Immature natural killer cell (primary cell): ENCODE data around the gene ACO2. TPM values are rescaled to one million over a fixed set of nuclear protein-coding genes. Genes with fewer than 3 reads are reported as not detected.

ENCODE experiments used
- DNase-seq, 3 donors: peaks; one replicate each; pipeline ENCODE4 v3.0.0; 2022; ENCODE audit warnings: mixed read lengths in 1 of 3
- H3K27ac Mint-ChIP-seq, 6 donors: one replicate each; pipeline ENCODE4 v1.8.0; 2020; ENCODE audit warnings: mixed read lengths in 6 of 6, mild to moderate bottlenecking in 5 of 6, inconsistent platforms in 4 of 6, moderate library complexity in 3 of 6
- H3K27me3 Mint-ChIP-seq, 3 donors: one replicate each; pipeline ENCODE4 v1.8.0; 2020 to 2021; ENCODE audit warnings: low read depth in 3 of 3, mild to moderate bottlenecking in 3 of 3, mixed read lengths in 3 of 3, moderate library complexity in 3 of 3, inconsistent platforms in 1 of 3
- H3K36me3 Mint-ChIP-seq, 3 donors: one replicate each; pipeline ENCODE4 v1.8.0; 2020; ENCODE audit warnings: mixed read lengths in 3 of 3, inconsistent platforms in 2 of 3, mild to moderate bottlenecking in 2 of 3
- H3K4me1 Mint-ChIP-seq, 2 donors: one replicate each; pipeline ENCODE4 v1.8.0; 2020; ENCODE audit warnings: inconsistent platforms in 2 of 2, mild to moderate bottlenecking in 2 of 2, mixed read lengths in 2 of 2, moderate library complexity in 1 of 2
- H3K4me3 Mint-ChIP-seq, 5 donors: one replicate each; pipeline ENCODE4 v1.8.0; 2020; ENCODE audit warnings: mild to moderate bottlenecking in 5 of 5, mixed read lengths in 5 of 5, inconsistent platforms in 3 of 5, moderate library complexity in 3 of 5
- H3K9me3 Mint-ChIP-seq, 6 donors: one replicate each; pipeline ENCODE4 v1.8.0; 2020; ENCODE audit warnings: mild to moderate bottlenecking in 6 of 6, mixed read lengths in 6 of 6, inconsistent platforms in 4 of 6, moderate library complexity in 3 of 6
- polyA plus RNA-seq, 3 donors: library from polyadenylated mRNA; unstranded; fragments of 300-500 nt; fragmentation: Illumina TruSeq; gene quantifications; one replicate each; pipeline ENCODE4 v1.2.3, GENCODE V29; 2021

The ACO2 gene
- polyA plus RNA-seq, 3 donors from 2014 or later = 77.1 to 115 (median 111) TPM

GRCh38 chr22:41526830-41527799 lies 58.2 kb downstream of the ACO2 start:
- Mint-ChIP-seq H3K36me3 (peaks cover 4 to 7% (median 4%) of the 10 kb centered on the region in 3 donors), H3K4me3 (no peak overlapping the region)

GRCh38 chr22:41528132-41528766 lies 59.3 kb downstream of the ACO2 start:
- no peak for DNase-seq
- H3K4me3 Mint-ChIP-seq = no peak overlapping the region
- peaks cover 4 to 7% (median 4%) of the 10 kb centered on the region in 3 donors for H3K36me3 Mint-ChIP-seq
- H3K4me1 Mint-ChIP-seq = peaks cover 0 to 9% of the 10 kb centered on the region in 2 donors
- no peaks in the 10 kb centered on the region for H3K9me3 Mint-ChIP-seq
- H3K27me3 Mint-ChIP-seq = peaks cover 0 to 4% (median 0%) of the 10 kb centered on the region in 3 donors
- H3K27ac Mint-ChIP-seq = peak overlapping the region in 2 of 6 donors; percentile 58 to 73

More at GRCh38 chr22:41526830-41527799, 58.2 kb downstream of the ACO2 start:
- peak; percentile 54 to 64 (median 55) for DNase-seq
- Mint-ChIP-seq H3K27ac (no peak overlapping the region), H3K4me1 (peaks cover 0 to 12% of the 10 kb centered on the region in 2 donors), H3K27me3 (peaks cover 0 to 3% (median 0%) of the 10 kb centered on the region in 3 donors), H3K9me3 (no peaks in the 10 kb centered on the region)

DNA sequence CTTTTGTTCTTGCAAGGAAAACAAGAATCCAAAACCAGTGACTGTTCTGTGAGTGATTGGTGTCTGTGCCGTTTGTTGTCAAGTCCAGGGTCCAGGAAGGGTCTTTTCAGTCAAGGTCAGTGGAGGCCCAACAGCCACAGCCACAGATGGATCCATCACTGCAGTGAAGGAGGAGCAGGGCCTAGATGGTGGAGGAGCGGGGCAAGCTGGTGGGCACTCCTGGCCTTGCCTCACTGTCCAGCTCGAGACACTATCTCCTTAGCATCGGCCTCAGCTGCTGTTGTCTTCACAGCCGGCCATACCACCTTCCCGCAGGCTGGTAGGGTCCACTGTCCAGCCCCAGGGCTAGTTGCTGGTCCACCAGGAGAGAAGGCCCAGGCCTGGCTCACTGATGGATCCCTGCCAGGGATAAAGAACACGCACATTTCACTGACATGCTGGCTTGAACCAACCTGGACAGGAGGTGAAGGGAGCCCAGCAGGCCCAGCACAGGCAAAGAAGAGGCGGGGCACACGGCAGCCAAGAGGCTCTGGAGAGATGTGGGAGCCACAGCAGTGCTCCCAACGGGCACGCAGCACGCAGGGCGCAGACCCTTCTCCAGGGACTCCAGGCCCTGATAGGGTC lies 60.1 kb downstream of the ACO2 start:
- H3K9me3 Mint-ChIP-seq = no peaks in the 10 kb centered on the region
- no peak for DNase-seq
- peak overlapping the region in 3 of 6 donors; percentile 58 to 73 (median 70) for H3K27ac Mint-ChIP-seq
- H3K27me3 Mint-ChIP-seq = peaks cover 0 to 7% (median 0%) of the 10 kb centered on the region in 3 donors
- H3K36me3 Mint-ChIP-seq = peaks cover 4 to 7% (median 4%) of the 10 kb centered on the region in 3 donors
- H3K4me3 Mint-ChIP-seq = no peak overlapping the region
- peaks cover 0 to 9% of the 10 kb centered on the region in 2 donors for H3K4me1 Mint-ChIP-seq

GRCh38 chr22:41530890-41531714 lies 62.2 kb downstream of the ACO2 start:
- DNase-seq = no peak
- no peaks in the 10 kb centered on the region for H3K9me3 Mint-ChIP-seq
- peak overlapping the region in 1 of 6 donors; percentile 69 for H3K27ac Mint-ChIP-seq
- peaks cover 0 to 7% (median 1%) of the 10 kb centered on the region in 3 donors for H3K27me3 Mint-ChIP-seq
- no peak overlapping the region for H3K4me3 Mint-ChIP-seq
- H3K36me3 Mint-ChIP-seq = peaks cover 4 to 7% (median 4%) of the 10 kb centered on the region in 3 donors
- peaks cover 0 to 1% of the 10 kb centered on the region in 2 donors for H3K4me1 Mint-ChIP-seq

DNA sequence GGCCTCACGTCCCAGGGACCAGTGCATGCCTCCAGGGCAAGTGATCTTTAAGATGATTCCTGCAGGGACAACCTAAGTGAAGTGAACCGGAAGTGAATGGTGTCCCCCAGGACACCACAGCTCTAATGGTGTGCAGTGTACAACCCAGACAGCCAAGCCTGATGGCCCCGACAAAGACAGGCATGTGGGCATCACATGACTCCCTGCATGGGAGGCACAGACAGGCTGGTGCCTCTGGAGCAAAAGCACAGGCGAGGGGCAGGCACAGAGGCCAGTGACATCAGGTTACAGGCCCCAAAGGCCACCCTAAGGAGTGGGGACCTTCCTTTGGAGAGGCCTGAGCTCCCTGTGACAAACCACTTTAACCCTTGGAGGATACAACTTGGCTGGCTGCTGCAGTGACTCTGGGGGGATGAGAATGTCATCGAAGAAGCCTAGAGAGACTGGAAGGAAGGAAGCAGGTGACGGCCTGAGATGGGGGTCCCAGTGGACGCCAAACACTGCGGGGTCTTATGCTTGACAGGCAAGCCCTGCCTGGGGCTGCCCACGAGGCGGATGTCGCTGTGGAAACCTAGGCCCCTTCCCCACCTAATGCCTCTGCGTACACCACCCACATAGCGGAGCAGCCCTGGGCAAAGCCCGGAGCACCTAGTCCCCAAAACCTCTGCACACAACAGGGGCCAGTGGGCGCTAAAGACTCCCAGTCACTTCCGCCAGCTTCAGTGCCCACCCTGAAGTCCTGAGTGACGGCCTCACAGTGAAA lies 63.0 kb downstream of the ACO2 start:
- H3K4me3 Mint-ChIP-seq = no peak overlapping the region
- peaks cover 4 to 7% (median 4%) of the 10 kb centered on the region in 3 donors for H3K36me3 Mint-ChIP-seq
- peak overlapping the region in 1 of 6 donors; percentile 69 for H3K27ac Mint-ChIP-seq
- no peaks in the 10 kb centered on the region for H3K9me3 Mint-ChIP-seq
- H3K27me3 Mint-ChIP-seq = peaks cover 0 to 7% (median 1%) of the 10 kb centered on the region in 3 donors
- H3K4me1 Mint-ChIP-seq = no peaks in the 10 kb centered on the region
- no peak for DNase-seq

DNA sequence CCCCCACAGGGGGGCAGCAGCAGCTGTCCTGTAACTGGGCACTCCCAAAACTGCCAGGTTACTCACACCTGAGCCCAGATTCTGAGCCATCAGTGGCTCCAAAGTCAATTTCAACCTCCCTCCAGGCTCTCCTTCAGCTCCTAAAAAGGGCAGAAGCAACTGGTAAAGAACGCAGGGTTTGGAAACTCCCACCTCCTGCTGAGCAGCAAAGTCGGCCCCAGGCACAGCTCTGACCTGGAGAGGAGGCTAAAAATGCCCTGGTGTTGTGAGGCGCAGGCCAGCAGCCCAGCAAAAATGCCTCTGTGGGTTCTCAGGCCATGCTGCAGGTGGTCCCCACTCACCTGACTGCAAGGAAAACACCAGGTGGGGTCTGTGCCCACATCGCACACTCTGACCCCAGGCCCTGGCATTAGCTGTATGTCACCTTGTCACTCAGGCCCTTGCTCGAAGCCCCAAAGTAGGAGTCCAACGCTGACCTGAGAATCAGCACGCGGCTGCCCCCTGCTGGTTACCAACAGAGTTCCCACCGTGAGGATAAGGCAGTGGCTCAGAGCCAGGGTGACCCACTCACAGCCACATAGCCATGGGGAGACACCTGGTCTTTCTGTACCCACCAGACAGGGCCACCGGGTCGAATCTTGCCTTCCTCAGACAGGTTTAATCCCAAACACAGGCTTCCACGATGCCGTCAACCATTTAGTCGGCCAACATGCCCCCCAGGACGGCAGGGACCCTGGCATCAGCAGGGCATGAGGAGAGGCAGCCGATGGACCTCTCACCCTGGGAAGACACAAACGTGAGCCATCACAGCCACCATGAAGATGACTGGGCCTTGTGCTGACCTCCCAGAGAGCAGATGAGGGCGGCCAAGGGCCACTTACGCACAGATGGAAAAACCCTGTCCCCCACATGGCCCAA lies 64.2 kb downstream of the ACO2 start:
- H3K4me3 Mint-ChIP-seq = no peak overlapping the region

GRCh38 chr22:41534219-41534618 lies 65.3 kb downstream of the ACO2 start:
- Mint-ChIP-seq H3K4me3 (no peak overlapping the region), H3K4me1 (no peaks in the 10 kb centered on the region), H3K27me3 (peaks cover 0 to 7% (median 1%) of the 10 kb centered on the region in 3 donors), H3K27ac (no peak overlapping the region), H3K36me3 (no peaks in the 10 kb centered on the region), H3K9me3 (no peaks in the 10 kb centered on the region)
- DNase-seq = no peak

More for the DNA sequence above, 64.2 kb downstream of the ACO2 start:
- H3K36me3 Mint-ChIP-seq = peaks cover 4 to 7% (median 4%) of the 10 kb centered on the region in 3 donors
- DNase-seq = peak; percentile 43 to 64 (median 58)
- H3K9me3 Mint-ChIP-seq = no peaks in the 10 kb centered on the region
- H3K4me1 Mint-ChIP-seq = no peaks in the 10 kb centered on the region
- H3K27ac Mint-ChIP-seq = no peak overlapping the region
- peaks cover 0 to 7% (median 1%) of the 10 kb centered on the region in 3 donors for H3K27me3 Mint-ChIP-seq

DNA sequence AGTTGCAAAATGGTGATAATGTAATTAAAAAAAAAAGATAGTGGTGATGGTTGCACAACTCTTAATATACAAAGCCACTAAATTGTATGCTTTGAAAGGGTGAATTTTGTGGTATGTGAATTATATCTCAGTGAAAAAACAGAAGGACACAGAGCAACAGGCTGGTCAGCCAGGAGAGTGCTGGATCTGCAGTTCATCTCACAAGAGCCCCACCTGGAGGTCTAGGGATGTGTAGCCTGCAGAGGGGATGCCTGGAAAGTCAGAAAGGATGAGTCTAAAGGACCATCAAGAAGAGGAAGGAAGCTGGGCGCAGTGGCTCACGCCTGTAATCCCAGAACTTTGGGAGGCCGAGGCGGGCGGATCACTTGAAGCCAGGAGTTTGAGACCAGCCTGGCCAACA lies 66.3 kb downstream of the ACO2 start:
- H3K4me1 Mint-ChIP-seq = peaks cover 0 to 1% of the 10 kb centered on the region in 2 donors
- no peak overlapping the region for H3K27ac Mint-ChIP-seq
- no peak for DNase-seq
- no peak overlapping the region for H3K4me3 Mint-ChIP-seq
- H3K9me3 Mint-ChIP-seq = no peaks in the 10 kb centered on the region
- H3K27me3 Mint-ChIP-seq = peaks cover 0 to 5% (median 1%) of the 10 kb centered on the region in 3 donors
- H3K36me3 Mint-ChIP-seq = no peaks in the 10 kb centered on the region

DNA sequence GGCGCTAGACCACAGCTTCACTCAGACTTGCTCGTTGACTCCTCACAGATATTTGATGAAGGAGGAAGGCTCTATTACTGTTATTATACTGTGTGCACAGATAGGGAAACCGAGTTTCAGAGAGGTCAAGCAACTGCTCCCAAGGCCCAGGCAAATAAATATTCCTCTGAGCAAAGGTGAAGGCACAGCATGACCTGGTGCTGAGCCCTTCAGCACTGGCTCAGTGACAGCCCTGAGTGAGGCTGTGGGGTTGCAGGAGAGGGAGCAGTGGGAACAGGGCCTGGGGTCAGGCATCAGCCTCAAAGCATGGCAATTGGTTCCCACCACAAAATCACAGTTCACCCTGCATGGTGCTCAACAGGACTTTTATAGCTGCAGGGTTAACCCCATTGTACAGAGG lies 68.3 kb downstream of the ACO2 start:
- H3K27ac Mint-ChIP-seq = no peak overlapping the region
- no peak overlapping the region for H3K4me3 Mint-ChIP-seq
- H3K9me3 Mint-ChIP-seq = no peaks in the 10 kb centered on the region
- H3K27me3 Mint-ChIP-seq = peaks cover 0 to 3% (median 1%) of the 10 kb centered on the region in 3 donors
- no peak for DNase-seq
- no peaks in the 10 kb centered on the region for H3K36me3 Mint-ChIP-seq
- peaks cover 10 to 12% of the 10 kb centered on the region in 2 donors for H3K4me1 Mint-ChIP-seq

- no peaks in the 10 kb centered on the region for H3K9me3 Mint-ChIP-seq
- DNase-seq = no peak
- H3K27ac Mint-ChIP-seq = no peak overlapping the region
- H3K4me3 Mint-ChIP-seq = no peak overlapping the region
- H3K36me3 Mint-ChIP-seq = no peaks in the 10 kb centered on the region
- H3K4me1 Mint-ChIP-seq = peaks cover 23 to 26% of the 10 kb centered on the region in 2 donors
- H3K27me3 Mint-ChIP-seq = peaks cover 0 to 1% (median 0%) of the 10 kb centered on the region in 3 donors
These were observed 69.7 kb downstream of the ACO2 start for GRCh38 chr22:41538583-41538982.

DNA sequence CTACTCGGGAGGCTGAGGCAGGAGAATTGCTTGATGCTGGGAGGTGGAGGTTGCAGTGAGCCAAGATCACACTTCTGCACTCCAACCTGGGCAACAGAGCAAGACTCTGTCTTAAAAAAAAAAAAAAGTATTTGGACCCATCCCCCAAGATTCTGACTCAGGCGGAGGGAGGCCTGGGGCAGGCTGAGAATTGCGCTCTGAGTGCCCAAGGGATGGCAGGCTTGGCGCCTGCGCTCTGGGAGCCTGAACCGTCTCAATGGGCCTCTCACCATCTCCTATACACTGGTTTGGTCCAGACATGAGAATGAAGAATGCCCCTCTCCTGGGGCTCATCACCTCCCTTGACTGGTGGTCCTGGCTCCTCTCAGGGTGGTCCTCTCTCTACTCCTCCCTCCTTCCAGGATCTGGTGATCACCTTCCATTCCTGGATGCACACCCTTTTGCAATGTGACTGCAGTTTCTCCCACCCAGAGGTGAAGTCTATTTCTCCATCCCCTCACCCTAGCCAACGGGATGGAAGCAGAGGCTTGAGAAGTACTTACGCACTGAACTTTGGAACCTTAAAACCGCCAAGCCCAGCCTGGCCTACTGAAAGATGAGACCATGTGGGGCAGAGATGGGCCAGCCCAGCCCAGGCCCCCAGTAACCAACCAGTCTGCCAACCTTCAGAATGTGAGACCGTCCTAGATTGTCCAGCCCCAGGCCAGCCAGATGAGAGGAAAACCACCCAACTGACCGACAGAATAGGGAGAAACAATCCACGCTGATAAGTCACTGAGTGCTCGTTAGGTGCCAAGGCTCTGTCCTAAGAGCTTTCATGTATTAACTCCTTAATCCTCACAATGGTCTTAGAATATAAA lies 70.5 kb downstream of the ACO2 start:
- DNase-seq = no peak
- H3K27me3 Mint-ChIP-seq = peaks cover 2 to 5% (median 2%) of the 10 kb centered on the region in 3 donors
- H3K27ac Mint-ChIP-seq = peak overlapping the region in 1 of 6 donors; percentile 21
- no peak overlapping the region for H3K4me3 Mint-ChIP-seq
- peaks cover 27 to 30% of the 10 kb centered on the region in 2 donors for H3K4me1 Mint-ChIP-seq
- no peaks in the 10 kb centered on the region for H3K36me3 Mint-ChIP-seq
- no peaks in the 10 kb centered on the region for H3K9me3 Mint-ChIP-seq
